IMR-90 (cell line): Measurements from ENCODE around the gene NOTCH3. TPM values are rescaled to one million over a fixed set of nuclear protein-coding genes. Genes with fewer than 3 reads are reported as not detected.

ENCODE experiments used
- ATAC-seq: fragments of 200-7000 bp; cut with Tn5 transposase; 2 replicates; pipeline ENCODE4 v1.9.1; 2020; ENCODE audit warnings: low read depth, mild to moderate bottlenecking, moderate library complexity
- BruUV-seq: library from RNA; stranded (reverse); fragments of 400-500 nt; replicated peaks from 2 replicates; lab custom pipeline; 2021; lab: Mats Ljungman, UMichigan
- CTCF ChIA-PET: fragments of 300-600 bp; formaldehyde crosslinking; extraction: SDS; loops from one replicate; lab custom pipeline; 2021; ENCODE audit warnings: antibody characterized with exemption; lab: Yijun Ruan, JAX
- POLR2A ChIA-PET: fragments of 300-600 bp; sonication (Branson Sonifier 250); formaldehyde crosslinking; loops from one replicate; lab custom pipeline; 2022; ENCODE audit warnings: antibody characterized with exemption; ENCODE audit not compliant: unreplicated experiment; lab: Charles Lee
- DNase-seq: peaks from one replicate; pipeline ENCODE4 v3.0.0; 2013
- H2AFZ ChIP-seq: replicated peaks from 2 replicates; pipeline ENCODE3; 2013; ENCODE audit warnings: low read length, mild to moderate bottlenecking; ENCODE audit not compliant: poor library complexity
- H2AK5ac ChIP-seq: 2 replicates; pipeline ENCODE4 v1.6.1; 2013; ENCODE audit warnings: low read depth, low read length, inconsistent platforms
- H2AK9ac ChIP-seq: replicated peaks from 2 replicates; pipeline ENCODE3; 2013; ENCODE audit warnings: mild to moderate bottlenecking, low read depth, low read length, moderate library complexity; ENCODE audit not compliant: poor library complexity
- H2BK120ac ChIP-seq: 2 replicates; pipeline ENCODE4 v1.6.1; 2013; ENCODE audit warnings: low read depth, low read length, inconsistent platforms
- H2BK15ac ChIP-seq: 3 replicates; pipeline ENCODE4 v1.6.1; 2013; ENCODE audit warnings: low read depth, low read length, inconsistent platforms
- H2BK20ac ChIP-seq: 2 replicates; pipeline ENCODE4 v1.6.1; 2013; ENCODE audit warnings: low read depth, mild to moderate bottlenecking, inconsistent platforms, low read length, moderate library complexity
- H2BK5ac ChIP-seq: 2 replicates; pipeline ENCODE4 v1.6.1; 2013; ENCODE audit warnings: mild to moderate bottlenecking, low read depth, low read length, inconsistent platforms; ENCODE audit not compliant: poor library complexity, severe bottlenecking
- H3K14ac ChIP-seq: replicated peaks from 2 replicates; pipeline ENCODE4 v1.6.1; 2013; ENCODE audit warnings: low read depth, low read length, inconsistent platforms
- H3K18ac ChIP-seq: 2 replicates; pipeline ENCODE4 v1.6.1; 2013; ENCODE audit warnings: low read depth, low read length, control low read depth
- H3K23ac ChIP-seq: 2 replicates; pipeline ENCODE4 v1.6.1; 2013; ENCODE audit warnings: low read depth, low read length, inconsistent platforms
- H3K27ac ChIP-seq: 2 replicates; pipeline ENCODE4 v1.5.1; 2013; ENCODE audit warnings: mild to moderate bottlenecking, control low read depth, low read length; ENCODE audit not compliant: insufficient read depth
- H3K27me3 ChIP-seq: 2 replicates; pipeline ENCODE4 v1.6.1; 2013; ENCODE audit warnings: low read length; ENCODE audit not compliant: control insufficient read depth, insufficient read depth
- H3K36me3 ChIP-seq: 2 replicates; pipeline ENCODE4 v1.6.1; 2013; ENCODE audit warnings: low read length, mixed read lengths; ENCODE audit not compliant: control insufficient read depth, insufficient read depth
- H3K4ac ChIP-seq: 2 replicates; pipeline ENCODE4 v1.6.1; 2013; ENCODE audit warnings: low read depth, low read length, inconsistent platforms
- H3K4me1 ChIP-seq: 2 replicates; pipeline ENCODE4 v1.6.1; 2013; ENCODE audit warnings: low read length, mixed read lengths; ENCODE audit not compliant: control insufficient read depth, insufficient read depth
- H3K4me2 ChIP-seq: 2 replicates; pipeline ENCODE4 v1.6.1; 2013; ENCODE audit warnings: low read depth, mild to moderate bottlenecking, control low read depth, low read length, moderate library complexity
- H3K4me3 ChIP-seq: 2 replicates; pipeline ENCODE4 v1.5.1; 2013; ENCODE audit warnings: low read depth, mild to moderate bottlenecking, control low read depth, low read length, moderate library complexity; ENCODE audit not compliant: insufficient read depth
- H3K56ac ChIP-seq: 2 replicates; pipeline ENCODE4 v1.6.1; 2013; ENCODE audit warnings: low read length, inconsistent platforms; ENCODE audit not compliant: insufficient read depth; ENCODE audit errors: extremely low read depth
- H3K79me1 ChIP-seq, 2 experiments: 2 replicates each; pipeline ENCODE4 v1.6.1; 2013; ENCODE audit warnings: low read length in 2 of 2, inconsistent platforms in 1 of 2, low read depth in 1 of 2
- H3K9ac ChIP-seq: 2 replicates; pipeline ENCODE4 v1.6.1; 2013; ENCODE audit warnings: low read depth, low read length, control low read depth
- H3K9me1 ChIP-seq: 2 replicates; pipeline ENCODE4 v1.6.1; 2013; ENCODE audit warnings: low read length, inconsistent platforms; ENCODE audit not compliant: insufficient read depth
- H3K9me3 ChIP-seq: 2 replicates; pipeline ENCODE4 v1.6.1; 2013; ENCODE audit warnings: low read length; ENCODE audit not compliant: control insufficient read depth, insufficient read depth
- H4K20me1 ChIP-seq: 2 replicates; pipeline ENCODE4 v1.6.1; 2013; ENCODE audit warnings: low read length, inconsistent platforms; ENCODE audit not compliant: insufficient read depth
- H4K5ac ChIP-seq: 2 replicates; pipeline ENCODE4 v1.6.1; 2013; ENCODE audit warnings: mild to moderate bottlenecking, low read depth, low read length, control low read depth
- H4K8ac ChIP-seq, 2 experiments: 2 replicates each; pipeline ENCODE4 v1.6.1; 2013; ENCODE audit warnings: low read depth in 2 of 2, low read length in 2 of 2, control low read depth in 1 of 2, inconsistent platforms in 1 of 2
- H4K91ac ChIP-seq: 2 replicates; pipeline ENCODE4 v1.6.1; 2013; ENCODE audit warnings: low read depth, low read length, inconsistent platforms; ENCODE audit not compliant: insufficient read depth
- BHLHE40 ChIP-seq: fragments of 150-350 bp; IDR thresholded peaks from 2 replicates; pipeline ENCODE4 v1.6.1; 2016; ENCODE audit warnings: mild to moderate bottlenecking, low read depth, low read length
- CEBPB ChIP-seq: IDR thresholded peaks from 2 replicates; pipeline ENCODE4 v1.6.1; 2012; ENCODE audit warnings: low read depth, low read length, improper control_type of control experiment
- CHD1 ChIP-seq: IDR thresholded peaks from 2 replicates; pipeline ENCODE4 v1.6.1; 2012; ENCODE audit warnings: low read depth, low read length, improper control_type of control experiment
- CTCF ChIP-seq: conservative IDR thresholded peaks from 2 replicates; pipeline ENCODE4 v1.5.1; 2012; ENCODE audit warnings: mild to moderate bottlenecking, low read depth, low read length, improper control_type of control experiment
- ELK1 ChIP-seq: fragments of 150-350 bp; IDR thresholded peaks from 2 replicates; pipeline ENCODE4 v1.6.1; 2016; ENCODE audit warnings: low read depth, mild to moderate bottlenecking, low read length, moderate library complexity, borderline replicate concordance
- FOS ChIP-seq: fragments of 150-350 bp; IDR thresholded peaks from 2 replicates; pipeline ENCODE4 v1.6.1; 2016; ENCODE audit warnings: low read depth, low read length
- MAFK ChIP-seq: IDR thresholded peaks from 2 replicates; pipeline ENCODE4 v1.6.1; 2012; ENCODE audit warnings: low read depth, low read length, improper control_type of control experiment
- MAZ ChIP-seq: IDR thresholded peaks from 2 replicates; pipeline ENCODE4 v1.6.1; 2012; ENCODE audit warnings: low read depth, mild to moderate bottlenecking, low read length, improper control_type of control experiment, moderate library complexity, borderline replicate concordance
- MXI1 ChIP-seq: IDR thresholded peaks from 2 replicates; pipeline ENCODE4 v1.6.1; 2012; ENCODE audit warnings: low read depth, mild to moderate bottlenecking, low read length, moderate library complexity, borderline replicate concordance
- NFE2L2 ChIP-seq: fragments of 150-350 bp; IDR thresholded peaks from 2 replicates; pipeline ENCODE4 v1.6.1; 2016; ENCODE audit warnings: low read depth, mild to moderate bottlenecking, low read length
- POLR2A ChIP-seq: IDR thresholded peaks from 2 replicates; pipeline ENCODE4 v1.6.1; 2012; ENCODE audit warnings: mild to moderate bottlenecking, low read depth, low read length
- RAD21 ChIP-seq: IDR thresholded peaks from 2 replicates; pipeline ENCODE4 v1.6.1; 2012; ENCODE audit warnings: low read length, improper control_type of control experiment
- RCOR1 ChIP-seq: IDR thresholded peaks from 2 replicates; pipeline ENCODE4 v1.6.1; 2012; ENCODE audit warnings: mild to moderate bottlenecking, low read length, improper control_type of control experiment; ENCODE audit not compliant: insufficient replicate concordance
- RFX5 ChIP-seq: IDR thresholded peaks from 2 replicates; pipeline ENCODE4 v1.8.0; 2012; ENCODE audit warnings: low read depth, mild to moderate bottlenecking, low read length, moderate library complexity
- SMC3 ChIP-seq: fragments of 150-350 bp; IDR thresholded peaks from 2 replicates; pipeline ENCODE4 v1.6.1; 2016; ENCODE audit warnings: low read depth, mild to moderate bottlenecking, antibody characterized with exemption, low read length, moderate library complexity
- WGBS, 2 experiments: methylation state at CpG; one replicate each; pipeline versions ENCODE4 v1.1.5 to v1.1.7; 2013; ENCODE audit warnings: missing lambda C conversion rate in 2 of 2; ENCODE audit not compliant: insufficient read length in 1 of 2; ENCODE audit errors: extremely low coverage in 2 of 2; 5-methylcytosine and 5-hydroxymethylcytosine counted together
- dilution Hi-C: fragments of 300-500 bp; cut with HindIII; formaldehyde crosslinking; loops from one replicate; pipeline ENCODE4 v1.14.3; 2018; ENCODE audit warnings: low sequenced_read_pairs; ENCODE audit not compliant: unreplicated experiment
- in situ Hi-C: fragments of 300-500 bp; cut with MboI; formaldehyde crosslinking; loops from 3 replicates; pipeline ENCODE4 v1.14.3; 2019; ENCODE audit warnings: low sequenced_read_pairs, inconsistent platforms, mixed read lengths
- intact Hi-C: fragments of 100-400 bp; cut with micrococcal nuclease; formaldehyde crosslinking; loops from 2 replicates; pipeline ENCODE4 v1.10.0; 2022
- polyA plus RNA-seq, 3 experiments: library from polyadenylated mRNA; depleted of rRNA; stranded (reverse); fragments of >200 nt; gene quantifications; 2 replicates each; pipeline ENCODE4 v1.2.3, GENCODE V29; 2012; ENCODE audit warnings: low replicate concordance in 1 of 3
- total RNA-seq: library from RNA; depleted of rRNA; stranded (reverse); fragments of >200 nt; gene quantifications from 2 replicates; pipeline ENCODE4 v1.2.3, GENCODE V29; 2012
- TF ChIP-seq, protein P1 (sequence below): fragments of 150-350 bp; IDR thresholded peaks from 2 replicates; pipeline ENCODE4 v1.6.1; 2017; ENCODE audit warnings: mild to moderate bottlenecking, antibody characterized with exemption, low read length, low read depth

The NOTCH3 gene
- total and polyA plus RNA-seq, 2 of the 4 experiments (the other 2 are of a cell fraction) = 5.9 to 25.1 TPM

DNA sequence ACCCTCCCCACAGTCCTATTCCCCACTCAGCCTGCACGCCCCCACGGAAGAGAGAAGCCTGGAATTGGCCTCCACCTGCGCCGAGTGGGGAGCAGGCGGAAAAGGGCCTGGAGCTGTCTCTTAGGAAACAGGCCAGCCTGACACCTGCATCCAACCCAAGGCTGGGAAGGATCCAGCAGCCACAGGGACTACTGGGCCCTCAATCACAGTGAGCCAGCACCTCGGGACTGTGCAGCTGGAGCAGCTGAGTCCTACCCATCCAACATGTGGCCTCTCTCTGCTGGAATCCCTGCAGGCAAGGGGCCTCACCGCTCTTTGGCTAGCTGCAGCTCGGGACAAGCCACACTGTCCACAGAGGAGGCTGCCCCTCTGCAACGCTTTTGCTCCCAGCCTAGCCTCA is 39.7 kb upstream of the NOTCH3 start:
- Histone ChIP-seq H2AFZ (no peak overlapping the region), H3K27ac (no peak overlapping the region), H2AK9ac (no peak overlapping the region), H3K36me3 (peaks cover 82% of the 10 kb centered on the region), H3K4me2 (no peak overlapping the region), H3K56ac (no peak overlapping the region), H2BK5ac (no peak overlapping the region), H3K4me1 (no peaks in the 10 kb centered on the region), H3K9me3 (no peaks in the 10 kb centered on the region), H2BK120ac (no peak overlapping the region), H3K9ac (no peak overlapping the region), H4K8ac (no peak overlapping the region), H3K23ac (no peak overlapping the region), H4K20me1 (peaks cover 19% of the 10 kb centered on the region), H4K91ac (no peak overlapping the region), H2BK15ac (no peak overlapping the region), H3K9me1 (0 out of 2 replicates have a peak, but pooled peaks cover 3% of the 10 kb centered on the region), H3K4ac (no peak overlapping the region), H3K27me3 (no peaks in the 10 kb centered on the region), H2AK5ac (no peak overlapping the region), H3K79me1 (peaks cover 32 to 62% of the 10 kb centered on the region in 2 experiments), H3K18ac (no peak overlapping the region), H3K14ac (no peak overlapping the region), H3K4me3 (no peak overlapping the region), H2BK20ac (no peak overlapping the region), H4K5ac (no peak overlapping the region)
- in situ Hi-C loops = no loop called here
- 94% methylated on average over 5 of the region's 9 CpGs; no CpG with 5 or more reads in 1 of the 2 experiments for WGBS, 2 experiments
- POLR2A ChIA-PET = no interaction called here
- DNase-seq (no peak), ATAC-seq (no peak)
- CTCF ChIA-PET = no interaction called here
- no TSS peak for BruUV-seq
- intact Hi-C loops = no loop called here
- dilution Hi-C loops = no loop called here
- no peak for TF ChIP-seq MAFK
- no peak for TF ChIP-seq BHLHE40
- no peak for TF ChIP-seq CEBPB
- no peak for TF ChIP-seq MXI1
- TF ChIP-seq CTCF = no peak
- TF ChIP-seq CHD1 = no peak
- no peak for TF ChIP-seq RAD21
- TF ChIP-seq ELK1 = no peak
- TF ChIP-seq POLR2A = no peak
- TF ChIP-seq RCOR1 = no peak
- no peak for TF ChIP-seq NFE2L2
- no peak for TF ChIP-seq FOS
- TF ChIP-seq RFX5 = no peak
- no peak for TF ChIP-seq MAZ
- TF ChIP-seq SMC3 = no peak
- TF ChIP-seq, protein P1, sequence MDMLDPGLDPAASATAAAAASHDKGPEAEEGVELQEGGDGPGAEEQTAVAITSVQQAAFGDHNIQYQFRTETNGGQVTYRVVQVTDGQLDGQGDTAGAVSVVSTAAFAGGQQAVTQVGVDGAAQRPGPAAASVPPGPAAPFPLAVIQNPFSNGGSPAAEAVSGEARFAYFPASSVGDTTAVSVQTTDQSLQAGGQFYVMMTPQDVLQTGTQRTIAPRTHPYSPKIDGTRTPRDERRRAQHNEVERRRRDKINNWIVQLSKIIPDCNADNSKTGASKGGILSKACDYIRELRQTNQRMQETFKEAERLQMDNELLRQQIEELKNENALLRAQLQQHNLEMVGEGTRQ = no peak
